Transverse colon (tissue), 4 donors: ENCODE results near the gene PYGO1. TPM values are rescaled to one million over a fixed set of nuclear protein-coding genes. Genes with fewer than 3 reads are reported as not detected.
"Not testable (repeated sequence)": the region's sequence is repeated elsewhere in the genome, so short reads cannot be mapped to it uniquely, and the experiment has no call there.

Source experiments
- DNase-seq: peaks from one replicate; pipeline ENCODE4 v3.0.0-alpha.2; 2019
- H3K27ac ChIP-seq, 4 donors: fragments of 200-600 bp; sonication (generic); 2 replicates each; pipeline ENCODE4 v1.5.1; 2016 to 2018; ENCODE audit warnings: inconsistent platforms in 4 of 4
- H3K27me3 ChIP-seq: fragments of 200-600 bp; sonication (generic); 2 replicates; pipeline ENCODE4 v1.5.1; 2017; ENCODE audit warnings: inconsistent platforms
- H3K36me3 ChIP-seq, 4 donors: fragments of 200-600 bp; sonication (generic); 2 replicates each; pipeline ENCODE4 v1.5.1; 2017 to 2019; ENCODE audit warnings: inconsistent platforms in 4 of 4
- H3K4me1 ChIP-seq, 4 donors: fragments of 200-600 bp; sonication (generic); 2 replicates each; pipeline ENCODE4 v1.5.1; 2017 to 2020; ENCODE audit warnings: inconsistent platforms in 4 of 4
- H3K4me3 ChIP-seq, 4 donors: fragments of 200-600 bp; sonication (generic); 1 replicate in 1 of 4; 2 replicates in 3 of 4; pipeline versions ENCODE4 v1.5.1 to v1.6.1; 2017 to 2019; ENCODE audit warnings: inconsistent platforms in 4 of 4
- H3K9me3 ChIP-seq, 2 donors: fragments of 200-600 bp; sonication (generic); 2 replicates each; pipeline ENCODE4 v1.5.1; 2017 to 2019; ENCODE audit warnings: inconsistent platforms in 2 of 2
- CTCF ChIP-seq, 5 experiments: fragments of 200-600 bp in 3 of 5; fragments of 450-650 bp in 2 of 5; sonication (generic) in 3 of 5; IDR thresholded peaks; 1 replicate in 2 of 5; 2 replicates in 3 of 5; pipeline ENCODE4 v1.5.1; 2016 to 2017; ENCODE audit warnings: antibody characterized with exemption in 5 of 5, inconsistent platforms in 3 of 5, mild to moderate bottlenecking in 2 of 5, moderate library complexity in 1 of 5
- EP300 ChIP-seq: sonication (generic); formaldehyde crosslinking; IDR thresholded peaks from one replicate; pipeline ENCODE4 v1.6.1; 2017; ENCODE audit warnings: antibody characterized with exemption, low read depth
- POLR2A ChIP-seq: fragments of 450-650 bp; IDR thresholded peaks from one replicate; pipeline ENCODE4 v1.6.1; 2016; ENCODE audit warnings: antibody characterized with exemption, mild to moderate bottlenecking, moderate library complexity
- POLR2AphosphoS5 ChIP-seq, 3 donors: sonication (generic); formaldehyde crosslinking; IDR thresholded peaks; one replicate each; pipeline ENCODE4 v1.6.1; 2016; ENCODE audit warnings: antibody characterized with exemption in 3 of 3
- WGBS, 2 donors: methylation state at CpG; one replicate each; pipeline ENCODE4 v1.1.5; 2018; ENCODE audit warnings: low coverage in 1 of 2; 5-methylcytosine and 5-hydroxymethylcytosine counted together
- in situ Hi-C, 4 donors: fragments of 200-750 bp; cut with MboI; loops; one replicate each; pipeline versions ENCODE4 v1.15.0 to v1.15.1; 2017; ENCODE audit warnings: low sequenced_read_pairs in 3 of 4, low pct_ligation_motif_present in 1 of 4, low pct_unique_long_range_greater_than_20kb in 1 of 4
- intact Hi-C: fragments of 100-400 bp; cut with DNase I; formaldehyde crosslinking; loops from one replicate; pipeline ENCODE4 v1.15.1; 2023; ENCODE audit warnings: low total_unique reads
- total RNA-seq, 4 donors: library from RNA; depleted of rRNA; stranded (reverse); fragments of >200 nt; gene quantifications; one replicate each; pipeline ENCODE4 v1.1.0, GENCODE V29; 2016

The PYGO1 gene
- total RNA-seq, 4 donors from 2014 or later: 0.37 to 3.4 (median 2.8) TPM

- H3K36me3 ChIP-seq: no peaks in the 10 kb centered on the region
- TF ChIP-seq CTCF (IDR thresholded peaks at IDR 0.05) (no peak), EP300 (no peak), POLR2AphosphoS5 (IDR thresholded peaks at IDR 0.05) (no peak)
- H3K9me3 ChIP-seq: no peaks in the 10 kb centered on the region
- no peak for DNase-seq
- no peak overlapping the region for H3K27ac ChIP-seq
- no peaks in the 10 kb centered on the region for H3K4me1 ChIP-seq
- in situ Hi-C loops (no loop called here), intact Hi-C loops (no loop called here)
- 73 to 78% methylated on average over 9 to 11 of the region's 11 CpGs for WGBS, 2 donors
- H3K27me3 ChIP-seq: no peaks in the 10 kb centered on the region
- no peak overlapping the region for H3K4me3 ChIP-seq
Observed at GRCh38 chr15:55513152-55513551, 75.0 kb downstream of the PYGO1 start.

DNA sequence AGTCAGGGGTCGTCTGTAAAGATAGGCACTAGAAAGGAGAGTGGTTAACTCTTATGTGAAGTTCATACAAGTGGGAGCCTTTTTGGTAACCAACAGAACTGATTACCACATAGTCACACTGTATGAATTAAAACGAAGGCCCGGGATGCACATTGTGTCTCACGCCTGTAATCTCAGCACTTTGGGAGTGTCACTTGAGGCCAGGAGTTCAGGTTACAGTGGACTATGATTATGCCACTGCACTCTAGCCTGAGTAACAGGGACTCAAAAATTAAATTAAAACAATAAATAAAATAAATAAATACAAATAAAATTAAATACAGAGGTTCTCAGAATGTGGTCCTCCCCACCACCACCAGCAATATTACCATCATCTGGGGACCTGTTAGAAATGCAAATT lies 80.6 kb downstream of the PYGO1 start:
- no peak overlapping the region for H3K4me3 ChIP-seq
- no peak overlapping the region for H3K27ac ChIP-seq
- H3K36me3 ChIP-seq: no peaks in the 10 kb centered on the region
- 83 to 86% methylated on average over 4 of the region's 4 CpGs for WGBS, 2 donors
- no peaks in the 10 kb centered on the region for H3K4me1 ChIP-seq
- in situ Hi-C loops: no loop called here
- no peak for DNase-seq
- intact Hi-C loops: no loop called here
- TF ChIP-seq POLR2AphosphoS5 (IDR thresholded peaks at IDR 0.05) (no peak), CTCF (IDR thresholded peaks at IDR 0.05) (no peak), POLR2A (no peak)
- no peaks in the 10 kb centered on the region for H3K9me3 ChIP-seq
- no peaks in the 10 kb centered on the region for H3K27me3 ChIP-seq

- H3K4me1 ChIP-seq, H3K4me3 ChIP-seq, H3K27me3 ChIP-seq, H3K36me3 ChIP-seq, in situ Hi-C loops, DNase-seq, H3K27ac ChIP-seq, intact Hi-C loops, H3K9me3 ChIP-seq: not testable (repeated sequence)
- 29 to 80% methylated on average over 1 to 5 of the region's 5 CpGs for WGBS, 2 donors
Observed at GRCh38 chr15:55505407-55505806, 82.7 kb downstream of the PYGO1 start.

DNA sequence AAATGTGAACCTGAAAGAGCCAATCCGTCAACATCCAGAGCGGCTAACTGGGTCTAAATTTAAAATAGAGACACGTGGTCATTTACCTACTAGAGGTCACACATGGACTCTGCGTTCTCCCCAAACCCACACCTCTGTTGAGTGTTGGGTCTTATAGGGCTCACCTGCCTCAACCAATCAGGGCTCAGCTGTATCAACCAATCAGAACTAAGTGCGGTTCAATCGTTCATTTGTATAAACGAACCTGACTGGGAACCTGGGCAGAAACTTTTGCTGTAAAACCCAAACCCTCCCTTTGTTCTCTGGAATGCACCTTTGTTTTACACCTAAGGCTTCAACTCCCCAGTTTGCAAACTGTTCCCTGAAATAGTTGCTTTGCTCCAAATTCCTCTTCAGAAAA lies 89.0 kb downstream of the PYGO1 start:
- no peak for DNase-seq

GRCh38 chr15:55498109-55498938 lies 89.8 kb downstream of the PYGO1 start:
- H3K27ac ChIP-seq: peak overlapping the region in 3 of 4 donors; percentile 29 to 56 (median 42)
- in situ Hi-C loops: not testable (repeated sequence)

More for the DNA sequence above, 89.0 kb downstream of the PYGO1 start:
- TF ChIP-seq CTCF (IDR thresholded peaks at IDR 0.05) (no peak), POLR2A (no peak), POLR2AphosphoS5 (IDR thresholded peaks at IDR 0.05) (no peak), EP300 (no peak)
- H3K4me3 ChIP-seq: no peak overlapping the region
- intact Hi-C loops (no loop called here), in situ Hi-C loops (no loop called here)
- no peaks in the 10 kb centered on the region for H3K9me3 ChIP-seq
- no peak overlapping the region for H3K27ac ChIP-seq
- no peaks in the 10 kb centered on the region for H3K27me3 ChIP-seq
- WGBS, 2 donors: 85 to 88% methylated on average over 6 to 7 of the region's 7 CpGs
- no peaks in the 10 kb centered on the region for H3K36me3 ChIP-seq
- H3K4me1 ChIP-seq: peaks cover 0 to 13% (median 2%) of the 10 kb centered on the region in 4 donors

More at GRCh38 chr15:55498109-55498938, 89.8 kb downstream of the PYGO1 start:
- H3K9me3 ChIP-seq, intact Hi-C loops, H3K27me3 ChIP-seq, H3K36me3 ChIP-seq: not testable (repeated sequence)
- Histone ChIP-seq H3K4me3 (peak overlapping the region; percentile 12 to 62 (median 50)), H3K4me1 (peaks cover 0 to 13% (median 2%) of the 10 kb centered on the region in 4 donors)
- DNase-seq: peak; percentile 87
- WGBS, 2 donors: 8 to 16% methylated on average over 5 to 48 of the region's 55 CpGs
